ENCODE results near the gene UBE2E3. TPM values are rescaled to one million over a fixed set of nuclear protein-coding genes. Genes with fewer than 3 reads are reported as not detected.

Gene UBE2E3
- total and polyA plus RNA-seq, 2 of the 4 experiments (the other 2 are of a cell fraction), result 106 to 114 TPM

- no peak overlapping the region for H2BK120ac ChIP-seq (ENCODE audit: low read depth, low read length)
- no peaks in the 10 kb centered on the region for H3K79me1 ChIP-seq (ENCODE audit: low read depth in 1 of 2, low read length in 2 of 2)
- ChIA-PET POLR2A (ENCODE audit: unreplicated experiment) (no interaction called here), CTCF (interaction anchor here (1.4 kb wide), 1 partner anchor 9 kb away, joined by 3 read pairs; no protein-coding TSS in a partner anchor)
- H3K14ac ChIP-seq (replicated peaks; ENCODE audit: low read depth, low read length), result no peak overlapping the region
- TF ChIP-seq CHD1 (IDR thresholded peaks at IDR 0.05; ENCODE audit: low read depth, low read length) (no peak), BHLHE40 (IDR thresholded peaks at IDR 0.05; ENCODE audit: low read depth, low read length) (no peak), POLR2A (IDR thresholded peaks at IDR 0.05; ENCODE audit: low read depth, low read length) (no peak), CEBPB (IDR thresholded peaks at IDR 0.05; ENCODE audit: low read depth, low read length) (no peak), USF2 (IDR thresholded peaks at IDR 0.05; ENCODE audit: low read depth, low read length) (no peak), CTCF (conservative IDR thresholded peaks at IDR 0.05; ENCODE audit: low read depth, low read length) (no peak), FOS (IDR thresholded peaks at IDR 0.05; ENCODE audit: low read depth, low read length) (no peak), RFX5 (IDR thresholded peaks at IDR 0.05; ENCODE audit: low read depth, low read length) (no peak), MAZ (IDR thresholded peaks at IDR 0.05; ENCODE audit: borderline replicate concordance, low read depth, low read length) (no peak), RCOR1 (IDR thresholded peaks at IDR 0.05; ENCODE audit: insufficient replicate concordance, low read length) (no peak)
- no peak overlapping the region for H3K56ac ChIP-seq (ENCODE audit: extremely low read depth, insufficient read depth, low read length)
- no peak overlapping the region for H2BK20ac ChIP-seq (ENCODE audit: low read depth, low read length)
- no peak overlapping the region for H4K5ac ChIP-seq (ENCODE audit: low read depth, low read length)
- H3K4me2 ChIP-seq (ENCODE audit: low read depth, low read length), result no peak overlapping the region
- no peak overlapping the region for H3K18ac ChIP-seq (ENCODE audit: low read depth, low read length)
- H4K20me1 ChIP-seq (ENCODE audit: insufficient read depth, low read length), result no peaks in the 10 kb centered on the region
- no peak overlapping the region for H2BK5ac ChIP-seq (ENCODE audit: low read depth, low read length, poor library complexity, severe bottlenecking)
- no peak overlapping the region for H2AK5ac ChIP-seq (ENCODE audit: low read depth, low read length)
- intact Hi-C loops (cut with micrococcal nuclease) (no loop called here), in situ Hi-C loops (cut with MboI; ENCODE audit: low sequenced_read_pairs) (no loop called here), dilution Hi-C loops (cut with HindIII; ENCODE audit: low sequenced_read_pairs, unreplicated experiment) (no loop called here)
- H3K9ac ChIP-seq (ENCODE audit: low read depth, low read length), result no peak overlapping the region
- peak; percentile 49 for ATAC-seq (ENCODE audit: low read depth)
- no peak overlapping the region for H2AFZ ChIP-seq (replicated peaks; ENCODE audit: low read length, poor library complexity)
- H3K23ac ChIP-seq (ENCODE audit: low read depth, low read length), result no peak overlapping the region
- H2BK15ac ChIP-seq (ENCODE audit: low read depth, low read length), result no peak overlapping the region
- no peaks in the 10 kb centered on the region for H3K9me3 ChIP-seq (ENCODE audit: control insufficient read depth, insufficient read depth, low read length)
- no peak overlapping the region for H4K8ac ChIP-seq (ENCODE audit: low read depth in 2 of 2, low read length in 2 of 2)
- H3K36me3 ChIP-seq (ENCODE audit: control insufficient read depth, insufficient read depth, low read length), result no peaks in the 10 kb centered on the region
- no peaks in the 10 kb centered on the region for H3K4me1 ChIP-seq (ENCODE audit: control insufficient read depth, insufficient read depth, low read length)
- no peak overlapping the region for H2AK9ac ChIP-seq (replicated peaks; ENCODE audit: low read depth, low read length, poor library complexity)
- H4K91ac ChIP-seq (ENCODE audit: insufficient read depth, low read depth, low read length), result no peak overlapping the region
- no CpG with 5 or more reads among the region's 2 CpGs for WGBS, 2 experiments (ENCODE audit: extremely low coverage in 2 of 2, insufficient read length in 1 of 2)
- H3K4me3 ChIP-seq (ENCODE audit: insufficient read depth, low read depth, low read length), result no peak overlapping the region
- no peaks in the 10 kb centered on the region for H3K9me1 ChIP-seq (ENCODE audit: insufficient read depth, low read length)
- DNase-seq, result peak; percentile 16
- no peak overlapping the region for H3K27ac ChIP-seq (ENCODE audit: insufficient read depth, low read length)
- no peak overlapping the region for H3K4ac ChIP-seq (ENCODE audit: low read depth, low read length)
- H3K27me3 ChIP-seq (ENCODE audit: control insufficient read depth, insufficient read depth, low read length), result no peaks in the 10 kb centered on the region
- no TSS peak for BruUV-seq (replicated peaks)
Observed at GRCh38 chr2:181095486-181095885, 115.1 kb downstream of the UBE2E3 start.
